Keratinocyte (primary cell): Measurements from ENCODE around the gene ARID5B. TPM values are rescaled to one million over a fixed set of nuclear protein-coding genes. Genes with fewer than 3 reads are reported as not detected.

ENCODE experiments used
- DNase-seq: peaks from one replicate; pipeline ENCODE4 v3.0.0-alpha.2; 2011; ENCODE audit warnings: low read depth, missing footprints, low spot score
- FAIRE-seq: peaks from 2 replicates; lab custom pipeline; 2011; peaks lifted over from hg19 to GRCh38; lab: Jason Lieb, UNC
- H2AFZ ChIP-seq: 2 replicates; pipeline ENCODE4 v1.6.0; 2012; ENCODE audit warnings: low read length, control low read depth, inconsistent platforms; ENCODE audit not compliant: control insufficient read depth
- H3K27ac ChIP-seq: 2 replicates; pipeline ENCODE4 v1.5.1; 2011; ENCODE audit warnings: low read length; ENCODE audit not compliant: control insufficient read depth, insufficient read depth
- H3K27me3 ChIP-seq: 3 replicates; pipeline ENCODE4 v1.6.0; 2011; ENCODE audit warnings: low read length; ENCODE audit not compliant: control insufficient read depth, insufficient read depth; ENCODE audit errors: extremely low read depth
- H3K36me3 ChIP-seq, 2 experiments: 2 replicates in 1 of 2; 3 replicates in 1 of 2; pipeline ENCODE4 v1.5.1; 2011; ENCODE audit warnings: low read length in 2 of 2, mild to moderate bottlenecking in 1 of 2; ENCODE audit not compliant: control insufficient read depth in 2 of 2, insufficient read depth in 2 of 2; ENCODE audit errors: extremely low read depth in 1 of 2
- H3K4me1 ChIP-seq: 3 replicates; pipeline ENCODE4 v1.5.1; 2011; ENCODE audit warnings: low read length; ENCODE audit not compliant: control insufficient read depth, insufficient read depth; ENCODE audit errors: extremely low read depth
- H3K4me2 ChIP-seq: 3 replicates; pipeline ENCODE4 v1.6.0; 2011; ENCODE audit warnings: low read depth, low read length; ENCODE audit not compliant: control insufficient read depth, insufficient read depth; ENCODE audit errors: extremely low read depth
- H3K4me3 ChIP-seq, 3 experiments: fragments of 200-600 bp in 1 of 3; sonication (generic) in 1 of 3; 2 replicates in 2 of 3; 3 replicates in 1 of 3; pipeline ENCODE4 v1.5.1; 2011 to 2016; ENCODE audit warnings: low read length in 3 of 3, mild to moderate bottlenecking in 3 of 3, control low read depth in 2 of 3, inconsistent platforms in 1 of 3, low read depth in 1 of 3, mixed read lengths in 1 of 3, mixed run types in 1 of 3, moderate library complexity in 1 of 3; ENCODE audit not compliant: control insufficient read depth in 2 of 3, insufficient read depth in 2 of 3; ENCODE audit errors: extremely low read depth in 1 of 3
- H3K79me2 ChIP-seq: 2 replicates; pipeline ENCODE4 v1.6.0; 2012; ENCODE audit warnings: low read length; ENCODE audit not compliant: control insufficient read depth, insufficient read depth
- H3K9ac ChIP-seq: 3 replicates; pipeline ENCODE4 v1.6.0; 2011; ENCODE audit warnings: low read length; ENCODE audit not compliant: control insufficient read depth, insufficient read depth; ENCODE audit errors: extremely low read depth
- H3K9me1 ChIP-seq: 3 replicates; pipeline ENCODE4 v1.6.0; 2011; ENCODE audit warnings: low read length; ENCODE audit not compliant: control insufficient read depth, insufficient read depth; ENCODE audit errors: extremely low read depth
- H3K9me3 ChIP-seq: 2 replicates; pipeline ENCODE4 v1.5.1; 2012; ENCODE audit warnings: low read depth, low read length; ENCODE audit not compliant: control insufficient read depth
- H4K20me1 ChIP-seq: 3 replicates; pipeline ENCODE4 v1.6.0; 2011; ENCODE audit warnings: low read length; ENCODE audit not compliant: control insufficient read depth, insufficient read depth; ENCODE audit errors: extremely low read depth
- EZH2 ChIP-seq: IDR thresholded peaks from one replicate; pipeline ENCODE4 v1.6.1; 2012; ENCODE audit warnings: inconsistent platforms, mild to moderate bottlenecking, low read length, moderate library complexity
- dilution Hi-C: fragments of 300-500 bp; cut with MboI; formaldehyde crosslinking; loops from one replicate; pipeline ENCODE4 v1.7.0; 2020; ENCODE audit warnings: low sequenced_read_pairs; ENCODE audit not compliant: extremely low pct_ligation_motif_present
- polyA plus RNA-seq, 5 experiments: library from polyadenylated mRNA; depleted of rRNA in 3 of 5; stranded (reverse) in 3 of 5; stranded (forward) in 1 of 5; unstranded in 1 of 5; fragments of >200 nt; gene quantifications; 1 replicate in 1 of 5; 2 replicates in 3 of 5; 3 replicates in 1 of 5; pipeline versions ENCODE4 v1.2.1 to v1.2.3, GENCODE V29; 2011 to 2012; ENCODE audit warnings: missing spikeins in 2 of 5, low read depth in 1 of 5, low replicate concordance in 1 of 5
- TF ChIP-seq, protein P1 (sequence below), 3 experiments: IDR thresholded peaks in 1 of 3; conservative IDR thresholded peaks in 1 of 3; optimal IDR thresholded peaks in 1 of 3; 2 replicates in 2 of 3; 3 replicates in 1 of 3; pipeline versions ENCODE3 to v1.5.1; 2011; ENCODE audit warnings: low read length in 3 of 3, mild to moderate bottlenecking in 3 of 3, moderate library complexity in 2 of 3, control low read depth in 1 of 3, inconsistent platforms in 1 of 3; ENCODE audit not compliant: insufficient read depth in 2 of 3; ENCODE audit errors: extremely low read depth in 1 of 3

Gene ARID5B
- polyA plus RNA-seq, 1 donor (not counting 4 experiments of a cell fraction or from before 2014, with no cell fraction given) = 7.0 TPM

DNA sequence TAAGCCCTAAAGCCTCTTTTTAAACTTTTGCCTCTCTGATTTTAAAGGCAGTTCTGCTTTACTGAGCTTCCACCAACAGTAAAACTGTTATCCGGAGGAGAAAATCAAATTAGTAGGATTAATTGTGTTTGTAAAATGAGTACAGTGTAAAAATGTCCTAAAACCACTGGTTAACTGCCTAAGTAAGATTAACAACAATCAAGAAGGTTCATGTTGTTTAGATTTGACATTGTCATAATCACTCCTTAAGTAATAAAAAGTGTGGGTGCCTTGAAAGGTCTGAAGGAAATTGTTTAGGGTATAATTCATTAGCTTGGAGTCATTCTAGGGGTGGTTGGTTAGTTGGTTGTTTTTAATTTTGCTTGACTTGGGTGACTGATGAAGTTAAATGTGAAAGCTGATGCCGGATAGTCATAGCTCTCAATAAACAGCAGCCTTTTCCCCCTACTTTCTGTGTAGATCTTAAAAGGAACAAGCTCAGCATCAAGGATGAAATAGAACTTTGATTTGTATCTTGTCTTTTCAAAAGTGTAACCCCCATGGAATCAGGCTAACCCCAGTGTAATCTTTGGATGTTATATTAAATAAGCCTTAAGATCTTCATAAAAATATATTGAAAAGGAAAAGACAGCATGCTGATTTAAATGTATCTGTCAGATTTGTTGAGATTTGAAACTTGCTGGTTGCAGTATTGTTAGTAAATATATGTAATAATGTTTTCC lies 148.3 kb downstream of the ARID5B start:
- Histone ChIP-seq H3K4me3 (peak overlapping the region; percentile 36 to 80 (median 76)), H4K20me1 (no peaks in the 10 kb centered on the region), H3K9ac (peak overlapping the region; percentile 89), H3K4me1 (peaks cover 65% of the 10 kb centered on the region), H3K36me3 (peaks cover 8 to 10% of the 10 kb centered on the region in 2 experiments), H3K79me2 (peaks cover 14% of the 10 kb centered on the region), H3K9me1 (no peaks in the 10 kb centered on the region), H3K27me3 (no peaks in the 10 kb centered on the region), H3K4me2 (peak overlapping the region; percentile 96), H2AFZ (no peak overlapping the region), H3K27ac (peak overlapping the region; percentile 93), H3K9me3 (no peaks in the 10 kb centered on the region)
- TF ChIP-seq EZH2 = no peak
- TF ChIP-seq, protein P1, sequence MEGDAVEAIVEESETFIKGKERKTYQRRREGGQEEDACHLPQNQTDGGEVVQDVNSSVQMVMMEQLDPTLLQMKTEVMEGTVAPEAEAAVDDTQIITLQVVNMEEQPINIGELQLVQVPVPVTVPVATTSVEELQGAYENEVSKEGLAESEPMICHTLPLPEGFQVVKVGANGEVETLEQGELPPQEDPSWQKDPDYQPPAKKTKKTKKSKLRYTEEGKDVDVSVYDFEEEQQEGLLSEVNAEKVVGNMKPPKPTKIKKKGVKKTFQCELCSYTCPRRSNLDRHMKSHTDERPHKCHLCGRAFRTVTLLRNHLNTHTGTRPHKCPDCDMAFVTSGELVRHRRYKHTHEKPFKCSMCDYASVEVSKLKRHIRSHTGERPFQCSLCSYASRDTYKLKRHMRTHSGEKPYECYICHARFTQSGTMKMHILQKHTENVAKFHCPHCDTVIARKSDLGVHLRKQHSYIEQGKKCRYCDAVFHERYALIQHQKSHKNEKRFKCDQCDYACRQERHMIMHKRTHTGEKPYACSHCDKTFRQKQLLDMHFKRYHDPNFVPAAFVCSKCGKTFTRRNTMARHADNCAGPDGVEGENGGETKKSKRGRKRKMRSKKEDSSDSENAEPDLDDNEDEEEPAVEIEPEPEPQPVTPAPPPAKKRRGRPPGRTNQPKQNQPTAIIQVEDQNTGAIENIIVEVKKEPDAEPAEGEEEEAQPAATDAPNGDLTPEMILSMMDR (optimal IDR thresholded peaks at IDR 0.05 in 1 of 3, IDR thresholded peaks at IDR 0.05 in 1 of 3, conservative IDR thresholded peaks at IDR 0.05 in 1 of 3; ENCODE audit: extremely low read depth in 1 of 3, insufficient read depth in 2 of 3, low read length in 3 of 3) = no peak
- FAIRE-seq (no peak), DNase-seq (no peak)
- dilution Hi-C loops = no loop called here

DNA sequence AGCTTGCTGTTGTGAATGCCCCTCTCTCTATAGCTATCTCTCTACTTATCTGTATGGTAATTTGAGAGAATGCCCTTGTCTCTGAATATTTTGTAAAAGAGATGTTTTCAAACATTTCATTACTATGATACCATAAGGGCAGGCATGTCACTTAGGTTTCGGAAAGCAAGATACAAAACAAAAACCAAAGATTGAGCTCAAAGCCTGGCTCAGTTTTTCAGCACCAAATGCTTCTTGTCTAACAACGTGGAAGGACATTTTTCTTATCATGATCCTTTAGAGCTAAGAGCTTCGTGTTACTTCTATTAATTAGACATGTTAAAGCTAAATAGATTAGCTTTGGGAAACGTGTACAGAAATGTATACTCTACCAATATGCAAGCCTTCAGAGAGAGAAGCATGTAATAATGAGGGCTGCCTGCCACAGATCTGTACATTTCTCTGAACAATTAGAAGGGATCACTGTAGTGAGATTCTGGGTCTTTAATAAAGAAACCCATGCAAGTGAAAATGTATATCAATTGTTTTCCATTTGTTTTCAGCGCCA lies 148.9 kb downstream of the ARID5B start:
- H3K27me3 ChIP-seq = no peaks in the 10 kb centered on the region
- H3K9ac ChIP-seq = peak overlapping the region; percentile 89
- H3K9me1 ChIP-seq = no peaks in the 10 kb centered on the region
- DNase-seq = no peak
- no peak for TF ChIP-seq EZH2
- TF ChIP-seq, protein P1 (optimal IDR thresholded peaks at IDR 0.05 in 1 of 3, IDR thresholded peaks at IDR 0.05 in 1 of 3, conservative IDR thresholded peaks at IDR 0.05 in 1 of 3; ENCODE audit: extremely low read depth in 1 of 3, insufficient read depth in 2 of 3, low read length in 3 of 3) = no peak
- H3K27ac ChIP-seq = peak overlapping the region; percentile 93
- H3K4me3 ChIP-seq = peak overlapping the region; percentile 36 to 80 (median 76)
- dilution Hi-C loops = no loop called here
- H3K36me3 ChIP-seq = peaks cover 8 to 10% of the 10 kb centered on the region in 2 experiments
- peaks cover 60% of the 10 kb centered on the region for H3K4me1 ChIP-seq
- H3K9me3 ChIP-seq = no peaks in the 10 kb centered on the region
- no peaks in the 10 kb centered on the region for H4K20me1 ChIP-seq
- H2AFZ ChIP-seq = no peak overlapping the region
- peak overlapping the region; percentile 96 for H3K4me2 ChIP-seq
- no peak for FAIRE-seq
- peaks cover 14% of the 10 kb centered on the region for H3K79me2 ChIP-seq
